Mesendoderm (in vitro differentiated cells): Measurements from ENCODE around the gene YDJC.

Experiments
- DNase-seq: peaks from one replicate; pipeline ENCODE4 v3.0.0; 2013
- H2AK5ac ChIP-seq: 2 replicates; pipeline ENCODE4 v1.6.1; 2013; ENCODE audit warnings: low read length, inconsistent platforms
- H2BK120ac ChIP-seq: 2 replicates; pipeline ENCODE4 v1.6.1; 2013; ENCODE audit warnings: low read depth, mild to moderate bottlenecking, low read length, moderate library complexity, mixed read lengths
- H2BK15ac ChIP-seq: replicated peaks from 2 replicates; pipeline ENCODE4 v1.6.1; 2013; ENCODE audit warnings: low read depth, mild to moderate bottlenecking, moderate library complexity
- H2BK5ac ChIP-seq: 2 replicates; pipeline ENCODE4 v1.6.1; 2013; ENCODE audit warnings: low read length, inconsistent platforms
- H3K18ac ChIP-seq: 2 replicates; pipeline ENCODE4 v1.6.1; 2013; ENCODE audit warnings: mild to moderate bottlenecking, low read length, mixed read lengths
- H3K23ac ChIP-seq: one replicate; pipeline ENCODE4 v1.6.1; 2013; ENCODE audit warnings: low read length
- H3K27ac ChIP-seq: 2 replicates; pipeline ENCODE4 v1.5.1; 2013; ENCODE audit warnings: low read depth, mild to moderate bottlenecking, inconsistent platforms, low read length, moderate library complexity
- H3K27me3 ChIP-seq: 2 replicates; pipeline ENCODE4 v1.6.1; 2013; ENCODE audit warnings: low read length, control low read depth, mild to moderate bottlenecking, inconsistent platforms; ENCODE audit not compliant: insufficient read depth, poor library complexity
- H3K36me3 ChIP-seq: 2 replicates; pipeline ENCODE4 v1.6.1; 2013; ENCODE audit warnings: low read length, inconsistent platforms; ENCODE audit not compliant: control insufficient read depth, insufficient read depth
- H3K4ac ChIP-seq: one replicate; pipeline ENCODE4 v1.6.1; 2013; ENCODE audit warnings: low read depth, mild to moderate bottlenecking, low read length, moderate library complexity
- H3K4me1 ChIP-seq: 2 replicates; pipeline ENCODE4 v1.6.1; 2013; ENCODE audit warnings: low read depth, low read length, inconsistent platforms; ENCODE audit not compliant: control insufficient read depth
- H3K4me2 ChIP-seq: 2 replicates; pipeline ENCODE4 v1.6.1; 2013; ENCODE audit warnings: low read length
- H3K4me3 ChIP-seq: 2 replicates; pipeline ENCODE4 v1.5.1; 2013; ENCODE audit warnings: mild to moderate bottlenecking, low read length
- H3K56ac ChIP-seq: one replicate; pipeline ENCODE4 v1.6.1; 2013; ENCODE audit warnings: low read length
- H3K79me1 ChIP-seq: 2 replicates; pipeline ENCODE4 v1.6.1; 2013; ENCODE audit warnings: low read length, inconsistent platforms
- H3K79me2 ChIP-seq: 2 replicates; pipeline ENCODE4 v1.6.1; 2013; ENCODE audit warnings: mild to moderate bottlenecking, low read length; ENCODE audit not compliant: control insufficient read depth, insufficient read depth
- H3K9ac ChIP-seq: 2 replicates; pipeline ENCODE4 v1.6.1; 2013; ENCODE audit warnings: low read length, inconsistent platforms
- H4K5ac ChIP-seq: one replicate; pipeline ENCODE4 v1.6.1; 2013; ENCODE audit warnings: low read length
- H4K8ac ChIP-seq: one replicate; pipeline ENCODE4 v1.6.1; 2013; ENCODE audit warnings: low read depth, mild to moderate bottlenecking, control low read depth, low read length, moderate library complexity
- WGBS: extraction: QIAGEN DNeasy Blood & Tissue Kit; methylation state at CpG from one replicate; pipeline ENCODE4 v1.1.7; 2013; ENCODE audit warnings: low lambda C conversion rate, missing lambda C conversion rate; ENCODE audit not compliant: insufficient coverage; ENCODE audit errors: extremely low coverage; 5-methylcytosine and 5-hydroxymethylcytosine counted together

Gene YDJC

GRCh38 chr22:21663738-21664137 is 33.9 kb upstream of the YDJC start:
- H2BK120ac ChIP-seq = no peak overlapping the region
- no peak overlapping the region for H3K56ac ChIP-seq
- no peak overlapping the region for H3K4ac ChIP-seq
- no peaks in the 10 kb centered on the region for H3K27me3 ChIP-seq
- H4K8ac ChIP-seq = no peak overlapping the region
- no peak overlapping the region for H2AK5ac ChIP-seq
- no peak overlapping the region for H2BK5ac ChIP-seq
- H4K5ac ChIP-seq = no peak overlapping the region
- H3K18ac ChIP-seq = no peak overlapping the region
- no peaks in the 10 kb centered on the region for H3K4me1 ChIP-seq
- H3K23ac ChIP-seq = no peak overlapping the region
- H3K27ac ChIP-seq = no peak overlapping the region
- no peaks in the 10 kb centered on the region for H3K36me3 ChIP-seq
- H3K4me3 ChIP-seq = no peak overlapping the region
- WGBS = no CpG with 5 or more reads among the region's 2 CpGs
- no peak overlapping the region for H3K9ac ChIP-seq
- no peak overlapping the region for H2BK15ac ChIP-seq
- H3K4me2 ChIP-seq = no peak overlapping the region
- no peaks in the 10 kb centered on the region for H3K79me1 ChIP-seq
- DNase-seq = no peak
- no peaks in the 10 kb centered on the region for H3K79me2 ChIP-seq

- no peak overlapping the region for H3K4me2 ChIP-seq
- H3K4me1 ChIP-seq = no peaks in the 10 kb centered on the region
- H3K79me1 ChIP-seq = no peaks in the 10 kb centered on the region
- H3K36me3 ChIP-seq = no peaks in the 10 kb centered on the region
- H3K4me3 ChIP-seq = no peak overlapping the region
- no peak overlapping the region for H3K56ac ChIP-seq
- WGBS = no CpG with 5 or more reads among the region's 5 CpGs
- no peak overlapping the region for H4K5ac ChIP-seq
- no peak overlapping the region for H3K9ac ChIP-seq
- H2BK15ac ChIP-seq = no peak overlapping the region
- DNase-seq = no peak
- H3K18ac ChIP-seq = no peak overlapping the region
- no peaks in the 10 kb centered on the region for H3K27me3 ChIP-seq
- H3K23ac ChIP-seq = no peak overlapping the region
- H3K27ac ChIP-seq = no peak overlapping the region
- no peak overlapping the region for H2BK5ac ChIP-seq
- no peak overlapping the region for H2AK5ac ChIP-seq
- no peak overlapping the region for H2BK120ac ChIP-seq
- H3K79me2 ChIP-seq = no peaks in the 10 kb centered on the region
- H4K8ac ChIP-seq = no peak overlapping the region
- H3K4ac ChIP-seq = no peak overlapping the region
Observed at GRCh38 chr22:21661991-21662390, 32.2 kb upstream of the YDJC start.

GRCh38 chr22:21660904-21661303 is 31.1 kb upstream of the YDJC start:
- Histone ChIP-seq H3K27ac (no peak overlapping the region), H3K27me3 (no peaks in the 10 kb centered on the region), H3K79me1 (no peaks in the 10 kb centered on the region), H2AK5ac (no peak overlapping the region), H3K9ac (no peak overlapping the region), H3K4me2 (no peak overlapping the region), H2BK5ac (no peak overlapping the region), H3K18ac (no peak overlapping the region), H4K8ac (no peak overlapping the region), H3K4me3 (no peak overlapping the region), H2BK120ac (no peak overlapping the region), H2BK15ac (no peak overlapping the region), H3K4me1 (no peaks in the 10 kb centered on the region), H3K23ac (no peak overlapping the region), H3K56ac (no peak overlapping the region), H4K5ac (no peak overlapping the region), H3K4ac (no peak overlapping the region), H3K36me3 (no peaks in the 10 kb centered on the region), H3K79me2 (no peaks in the 10 kb centered on the region)
- WGBS = no CpG with 5 or more reads among the region's 7 CpGs
- no peak for DNase-seq

- no peak overlapping the region for H3K18ac ChIP-seq
Observed at GRCh38 chr22:21659864-21660525, 30.2 kb upstream of the YDJC start.

GRCh38 chr22:21657360-21658032 is 27.7 kb upstream of the YDJC start:
- Histone ChIP-seq H3K4me1 (peaks cover 2% of the 10 kb centered on the region), H3K79me2 (no peaks in the 10 kb centered on the region), H3K18ac (no peak overlapping the region), H3K27ac (peak overlapping the region; percentile 75), H3K36me3 (peaks cover 2% of the 10 kb centered on the region), H2BK15ac (no peak overlapping the region), H3K4me3 (peak overlapping the region; percentile 6), H2BK120ac (no peak overlapping the region), H4K5ac (no peak overlapping the region), H2BK5ac (no peak overlapping the region), H3K4me2 (peak overlapping the region; percentile 32), H3K79me1 (peaks cover 4% of the 10 kb centered on the region), H3K27me3 (no peaks in the 10 kb centered on the region), H3K9ac (peak overlapping the region; percentile 68), H3K23ac (peak overlapping the region; percentile 48), H2AK5ac (no peak overlapping the region), H4K8ac (no peak overlapping the region), H3K4ac (no peak overlapping the region), H3K56ac (peak overlapping the region; percentile 84)
- peak; percentile 77 for DNase-seq
- no CpG with 5 or more reads among the region's 79 CpGs for WGBS

More at GRCh38 chr22:21659864-21660525, 30.2 kb upstream of the YDJC start:
- Histone ChIP-seq H3K27me3 (no peaks in the 10 kb centered on the region), H4K8ac (no peak overlapping the region), H3K27ac (no peak overlapping the region), H2AK5ac (no peak overlapping the region), H3K79me2 (no peaks in the 10 kb centered on the region), H3K4me3 (no peak overlapping the region), H2BK120ac (no peak overlapping the region), H3K36me3 (no peaks in the 10 kb centered on the region), H3K79me1 (no peaks in the 10 kb centered on the region), H3K56ac (no peak overlapping the region), H2BK5ac (no peak overlapping the region), H3K4me2 (no peak overlapping the region), H3K4me1 (no peaks in the 10 kb centered on the region), H4K5ac (no peak overlapping the region), H2BK15ac (no peak overlapping the region), H3K9ac (no peak overlapping the region), H3K23ac (no peak overlapping the region), H3K4ac (no peak overlapping the region)
- WGBS = no CpG with 5 or more reads among the region's 7 CpGs
- no peak for DNase-seq
